GM21447 (cell line): ENCODE measurements around the gene GPR150.
A peak's percentile ranks its signal among the peaks of the same experiment; 100 is the strongest.

ENCODE experiments used
- ATAC-seq: cut with Tn5 transposase; IDR thresholded peaks from one replicate; pipeline ENCODE4 v1.9.1; 2021; ENCODE audit not compliant: unreplicated experiment

The GPR150 gene

DNA sequence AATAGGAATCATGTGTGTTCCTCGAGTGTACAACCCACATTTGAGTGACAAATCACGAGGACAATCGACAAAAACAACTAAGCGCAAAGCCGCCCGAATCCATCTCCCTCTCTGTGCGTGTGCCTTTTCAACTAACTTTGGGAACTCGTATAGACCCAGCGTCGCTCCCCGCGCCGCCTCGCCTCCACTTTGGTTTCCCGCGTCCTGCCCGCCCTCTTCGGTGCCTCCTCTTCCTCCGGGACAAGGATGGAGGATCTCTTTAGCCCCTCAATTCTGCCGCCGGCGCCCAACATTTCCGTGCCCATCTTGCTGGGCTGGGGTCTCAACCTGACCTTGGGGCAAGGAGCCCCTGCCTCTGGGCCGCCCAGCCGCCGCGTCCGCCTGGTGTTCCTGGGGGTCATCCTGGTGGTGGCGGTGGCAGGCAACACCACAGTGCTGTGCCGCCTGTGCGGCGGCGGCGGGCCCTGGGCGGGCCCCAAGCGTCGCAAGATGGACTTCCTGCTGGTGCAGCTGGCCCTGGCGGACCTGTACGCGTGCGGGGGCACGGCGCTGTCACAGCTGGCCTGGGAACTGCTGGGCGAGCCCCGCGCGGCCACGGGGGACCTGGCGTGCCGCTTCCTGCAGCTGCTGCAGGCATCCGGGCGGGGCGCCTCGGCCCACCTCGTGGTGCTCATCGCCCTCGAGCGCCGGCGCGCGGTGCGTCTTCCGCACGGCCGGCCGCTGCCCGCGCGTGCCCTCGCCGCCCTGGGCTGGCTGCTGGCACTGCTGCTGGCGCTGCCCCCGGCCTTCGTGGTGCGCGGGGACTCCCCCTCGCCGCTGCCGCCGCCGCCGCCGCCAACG lies at the start of gene GPR150:
TSS of gene GPR150 (plus strand) at position 58 of the 840 bp plus-strand sequence. CDS start at position 247, 189 bp downstream.
- ATAC-seq, result peak; percentile 61

DNA sequence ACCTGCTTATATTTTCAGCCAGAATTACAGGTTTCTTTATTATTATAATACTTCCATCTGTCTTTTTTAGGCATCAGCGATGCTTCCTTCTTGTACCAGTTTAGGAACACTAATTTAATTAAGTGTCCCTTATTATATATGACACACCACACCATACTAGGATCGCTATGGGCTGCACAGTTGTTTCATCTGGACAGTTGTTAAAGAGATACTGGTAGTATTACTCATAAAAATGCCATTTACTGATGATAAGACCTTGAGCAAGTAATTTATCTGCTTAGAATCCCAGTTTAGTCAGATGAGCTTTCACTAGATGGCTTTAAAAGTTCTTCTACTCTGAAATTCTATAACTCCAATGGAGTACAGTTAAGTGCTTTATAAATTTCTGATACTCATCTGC lies 47.9 kb upstream of the GPR150 start:
- ATAC-seq, result no peak

GRCh38 chr5:95581576-95581975 lies 38.3 kb upstream of the GPR150 start:
- ATAC-seq, result no peak

- no peak for ATAC-seq
Observed at GRCh38 chr5:95583992-95584391, 35.9 kb upstream of the GPR150 start.

GRCh38 chr5:95590880-95591279 lies 29.0 kb upstream of the GPR150 start:
- no peak for ATAC-seq

- ATAC-seq, result peak; percentile 91
Observed at GRCh38 chr5:95591490-95591901, 28.4 kb upstream of the GPR150 start.

- ATAC-seq, result no peak
Observed at GRCh38 chr5:95595289-95595931, 24.5 kb upstream of the GPR150 start.

- ATAC-seq, result no peak
Observed at GRCh38 chr5:95599252-95599651, 20.6 kb upstream of the GPR150 start.

GRCh38 chr5:95600557-95600956 lies 19.3 kb upstream of the GPR150 start:
- no peak for ATAC-seq

DNA sequence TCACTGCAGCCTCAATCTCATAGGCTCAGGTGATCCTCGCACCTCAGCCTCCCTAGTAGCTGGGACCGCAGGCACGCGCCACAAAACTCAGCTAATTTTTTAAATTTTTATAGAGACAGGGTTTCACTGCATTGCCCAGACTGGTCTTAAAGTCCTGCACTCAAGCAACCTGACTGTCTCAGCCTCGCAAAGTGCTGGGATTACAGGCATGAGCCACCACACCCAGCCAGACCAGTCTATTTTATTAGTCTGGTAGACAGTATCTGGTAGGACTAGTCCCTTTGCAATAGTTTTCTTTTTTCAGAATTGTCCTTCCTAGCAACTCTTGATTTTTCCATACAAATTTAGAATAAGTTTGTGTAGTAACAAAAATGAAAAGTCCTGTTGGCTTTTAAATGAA lies 14.1 kb upstream of the GPR150 start:
- ATAC-seq, result no peak

DNA sequence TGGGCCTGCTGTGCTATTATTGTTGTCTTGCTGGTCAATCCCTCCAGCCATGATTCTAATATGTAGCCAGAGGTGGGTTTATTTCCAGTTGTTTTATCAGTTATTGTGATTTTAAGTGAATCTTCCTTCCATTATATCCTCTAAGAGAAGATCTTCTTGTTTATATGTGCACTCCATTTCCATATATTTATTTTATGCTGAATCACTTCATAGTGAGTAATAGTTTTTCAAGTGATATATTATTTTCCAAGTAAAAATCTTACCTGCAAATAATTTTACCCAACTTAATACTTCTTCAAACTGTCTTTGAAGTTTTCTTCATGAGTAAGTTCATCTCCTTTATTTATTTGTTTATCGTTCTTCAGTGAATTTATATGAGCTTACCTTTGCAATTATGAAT lies 13.5 kb upstream of the GPR150 start:
- no peak for ATAC-seq

GRCh38 chr5:95609711-95610110 lies 10.2 kb upstream of the GPR150 start:
- no peak for ATAC-seq

DNA sequence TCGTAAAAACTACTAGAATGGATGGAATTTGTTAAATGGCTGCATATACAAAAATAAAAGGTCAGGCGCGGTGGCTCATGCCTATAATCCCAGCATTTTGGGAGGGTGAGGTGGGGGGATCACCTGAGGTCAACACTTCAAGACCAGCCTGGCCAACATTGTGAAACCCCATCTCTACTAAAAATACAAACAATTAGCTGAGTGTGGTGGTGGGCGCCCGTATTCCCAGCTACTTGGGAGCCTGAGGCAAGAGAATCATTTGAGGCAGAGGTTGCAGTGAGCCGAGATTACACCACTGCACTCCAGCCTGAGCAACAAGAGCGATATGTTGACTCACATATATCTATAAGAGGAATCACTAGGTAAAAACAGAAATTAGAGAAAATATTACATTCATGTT lies 9.3 kb upstream of the GPR150 start:
- ATAC-seq, result no peak

GRCh38 chr5:95611396-95611795 lies 8.5 kb upstream of the GPR150 start:
- no peak for ATAC-seq

DNA sequence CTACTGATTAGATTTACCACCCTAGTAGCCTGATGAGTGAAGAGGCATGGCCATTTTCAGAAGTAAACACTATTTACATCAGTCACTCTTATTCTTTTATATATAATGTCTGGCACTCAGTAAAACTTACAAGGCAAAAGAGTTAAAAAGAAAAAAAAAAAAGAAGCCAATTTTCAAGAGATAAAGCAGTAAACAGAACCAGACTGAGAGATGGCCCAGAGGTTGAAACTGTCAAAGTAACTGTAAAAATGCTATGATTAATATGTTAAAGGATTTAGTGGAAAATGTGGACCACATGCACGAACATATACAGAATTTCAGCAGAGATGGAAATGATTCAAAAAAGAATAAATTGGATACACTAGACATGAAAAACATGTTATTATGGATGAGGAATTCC lies 6.4 kb upstream of the GPR150 start:
- ATAC-seq, result no peak

DNA sequence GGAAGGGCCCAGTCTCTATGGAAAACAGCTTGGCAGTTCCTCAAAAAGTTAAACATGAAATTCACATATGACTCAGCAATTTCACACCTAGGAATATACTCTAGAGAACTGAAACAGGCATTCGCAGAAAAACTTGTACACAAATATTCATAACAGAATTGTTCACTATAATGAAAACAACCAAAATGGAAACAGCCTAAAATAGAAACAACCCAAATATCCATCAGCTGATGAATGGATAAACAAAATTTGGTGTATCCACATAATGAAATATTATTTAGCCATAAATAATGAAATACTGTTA lies 4.8 kb upstream of the GPR150 start:
- ATAC-seq, result peak; percentile 54

DNA sequence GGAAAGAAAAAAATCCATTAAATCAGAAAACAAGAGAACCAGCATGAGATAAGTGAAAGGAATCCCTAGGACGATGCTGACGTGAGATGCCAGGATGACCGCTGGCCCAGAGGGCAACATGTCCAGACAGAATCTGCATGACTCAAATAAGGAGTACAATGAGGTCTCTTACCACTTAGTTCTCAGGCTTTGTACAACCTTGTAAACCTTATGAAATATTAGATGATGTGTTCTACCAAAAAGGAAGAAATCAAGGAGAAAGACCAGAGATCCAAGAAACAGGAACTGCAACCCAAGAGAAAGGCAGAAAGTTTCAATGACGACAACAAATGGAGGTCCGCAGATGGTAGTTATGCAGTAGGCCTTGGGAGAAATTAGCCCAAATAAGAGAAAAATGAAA lies 2.8 kb upstream of the GPR150 start:
- ATAC-seq, result no peak

DNA sequence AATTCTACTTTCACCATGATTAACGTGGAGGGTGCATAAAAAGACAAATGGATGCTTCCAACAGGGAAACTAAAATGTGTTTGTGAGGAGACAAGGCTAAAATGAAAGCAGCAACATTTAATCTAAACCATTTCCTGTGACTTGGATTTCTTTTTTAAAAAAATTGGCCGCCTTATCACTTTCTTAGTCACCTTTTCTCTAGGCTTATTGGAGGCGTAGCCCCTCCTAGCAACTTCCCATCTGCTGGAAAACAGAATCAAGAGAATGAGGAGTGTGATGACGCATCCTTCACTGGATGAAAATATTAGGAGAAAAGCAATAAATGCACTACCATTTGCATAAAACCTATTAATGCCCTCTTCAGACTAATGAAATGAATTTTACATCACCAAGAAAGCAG lies 791 bp upstream of the GPR150 start:
- no peak for ATAC-seq

DNA sequence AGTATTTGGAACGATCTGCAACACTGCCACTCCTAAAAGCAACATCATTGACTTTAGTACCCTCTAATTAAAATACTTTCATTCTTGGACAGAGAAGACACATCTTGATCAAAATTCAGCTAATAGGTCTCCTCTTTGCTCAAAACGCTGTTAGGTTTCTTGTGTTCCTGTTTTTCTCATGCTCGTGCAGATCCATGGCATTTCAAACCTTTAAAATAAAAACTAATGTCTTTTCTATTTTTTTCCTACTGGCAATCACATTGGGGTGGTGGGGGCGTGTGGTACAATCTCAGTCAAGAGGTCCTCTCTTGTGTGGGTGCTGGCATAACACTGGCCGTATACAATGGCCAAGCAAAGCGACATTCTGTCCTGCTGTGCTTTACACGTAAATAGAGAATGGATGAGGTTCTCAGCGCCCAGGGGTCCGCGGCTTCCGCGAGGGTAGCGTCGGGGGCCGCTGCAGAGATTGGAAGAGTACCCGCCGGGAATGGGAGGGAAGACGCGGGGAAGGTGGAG lies 315 bp upstream of the GPR150 start:
- peak; percentile 3 for ATAC-seq

GRCh38 chr5:95620870-95621838 lies 1.3 kb downstream of the GPR150 start:
- peak; percentile 39 for ATAC-seq
